Measurements from ENCODE around the gene MCEE. TPM values are rescaled to one million over a fixed set of nuclear protein-coding genes. Genes with fewer than 3 reads are reported as not detected.

The MCEE gene
- total and polyA plus RNA-seq, 2 experiments from 2014 or later: 16.5 to 33.3 TPM

DNA sequence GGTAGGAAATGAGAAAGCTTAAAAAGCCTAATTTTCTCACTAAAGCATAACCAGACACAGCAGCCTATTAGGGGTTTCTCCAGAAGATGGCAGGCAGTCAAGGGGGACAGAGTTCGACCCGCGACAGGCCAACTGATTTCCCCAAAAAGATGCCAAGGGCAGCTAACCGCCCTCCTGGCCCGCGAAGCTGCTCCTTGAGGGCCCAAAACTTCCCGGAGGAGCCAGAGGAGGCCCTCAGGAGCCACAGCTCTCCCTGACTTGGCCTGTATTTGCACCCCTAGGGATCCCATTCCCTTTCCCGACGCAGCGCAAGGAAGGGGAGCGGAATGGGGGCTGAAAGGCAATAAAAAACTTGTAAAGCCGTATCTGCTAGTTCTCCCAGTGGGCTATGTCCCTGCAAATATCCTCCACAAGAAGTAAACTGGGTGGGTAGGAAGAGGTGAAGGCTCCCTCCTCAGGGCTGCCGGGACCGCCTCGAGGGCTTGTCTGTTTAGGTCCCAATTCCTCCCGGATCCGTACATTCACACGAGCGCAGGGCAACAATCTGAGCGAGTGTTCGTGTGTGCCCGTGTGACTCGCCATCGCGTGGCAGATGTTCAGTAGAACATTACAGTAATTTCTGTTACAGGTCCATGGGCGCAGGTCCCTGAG lies 62.3 kb downstream of the MCEE start:
- DNase-seq: peak; percentile 52
- H3F3A ChIP-seq (ENCODE audit: insufficient read depth): peaks cover 10% of the 10 kb centered on the region; the same call in 1 of the 2 replicates
- H3K4me3 ChIP-seq: peak overlapping the region; percentile 86
- H4K20me1 ChIP-seq (ENCODE audit: insufficient read depth): no peaks in the 10 kb centered on the region
- peak overlapping the region; percentile 86 for H2AFZ ChIP-seq
- H3K79me2 ChIP-seq (ENCODE audit: insufficient read depth): peaks cover 37% of the 10 kb centered on the region
- no peak for TF ChIP-seq EZH2 (IDR thresholded peaks at IDR 0.05; ENCODE audit: insufficient read depth, poor library complexity, severe bottlenecking)
- no peak for TF ChIP-seq EZH2phosphoT487 (IDR thresholded peaks at IDR 0.05; ENCODE audit: insufficient read depth, low read depth)
- in situ Hi-C loops (cut with MboI): no loop called here
- H3K27me3 ChIP-seq (replicated peaks; ENCODE audit: insufficient read depth): no peaks in the 10 kb centered on the region
- peak overlapping the region; percentile 88 for H3K9ac ChIP-seq
- H3K4me2 ChIP-seq (ENCODE audit: unreplicated experiment): peak overlapping the region; percentile 86
- H3K27ac ChIP-seq: peak overlapping the region; percentile 94
- no peaks in the 10 kb centered on the region for H3K9me2 ChIP-seq (ENCODE audit: insufficient read depth)
- H3K4me1 ChIP-seq (ENCODE audit: insufficient read depth): peaks cover 25% of the 10 kb centered on the region
- WGBS, 2 experiments (ENCODE audit: low coverage in 1 of 2, low lambda C conversion rate in 2 of 2, missing lambda C conversion rate in 2 of 2): 5% methylated on average over 26 of the region's 26 CpGs
- H3K36me3 ChIP-seq (ENCODE audit: low read depth): 0 out of 2 replicates have a peak, but pooled peaks cover 1% of the 10 kb centered on the region
- no peaks in the 10 kb centered on the region for H3K9me3 ChIP-seq (ENCODE audit: low read depth)

DNA sequence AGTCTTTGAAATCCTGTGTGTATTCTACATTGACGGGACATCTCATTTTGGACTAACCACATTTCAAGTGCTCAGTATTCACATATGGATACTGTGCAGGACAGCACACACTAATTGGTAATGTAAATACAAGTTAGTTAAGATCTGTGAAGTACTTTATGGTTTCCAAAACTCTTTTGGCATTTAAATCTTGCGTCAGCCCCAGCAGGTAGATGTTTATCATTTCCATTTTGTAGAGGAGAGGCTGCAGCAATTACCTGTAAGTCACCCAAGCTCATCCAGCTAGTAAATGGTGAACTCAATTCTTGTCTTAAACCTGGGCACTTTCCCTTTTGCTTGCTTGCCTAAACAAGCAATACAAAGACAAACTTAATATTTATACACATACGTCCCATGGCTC lies 63.2 kb downstream of the MCEE start:
- 91% methylated on average over 3 of the region's 3 CpGs for WGBS, 2 experiments (ENCODE audit: low coverage in 1 of 2, low lambda C conversion rate in 2 of 2, missing lambda C conversion rate in 2 of 2)
- TF ChIP-seq EZH2 (IDR thresholded peaks at IDR 0.05; ENCODE audit: insufficient read depth, poor library complexity, severe bottlenecking) (no peak), EZH2phosphoT487 (IDR thresholded peaks at IDR 0.05; ENCODE audit: insufficient read depth, low read depth) (no peak)
- H3K9me3 ChIP-seq (ENCODE audit: low read depth): no peaks in the 10 kb centered on the region
- H3K27ac ChIP-seq: no peak overlapping the region
- H3K4me3 ChIP-seq: peak overlapping the region; percentile 86; the same call in 1 of the 2 replicates
- H3K9me2 ChIP-seq (ENCODE audit: insufficient read depth): no peaks in the 10 kb centered on the region
- DNase-seq: no peak
- H3K27me3 ChIP-seq (replicated peaks; ENCODE audit: insufficient read depth): no peaks in the 10 kb centered on the region
- peaks cover 29% of the 10 kb centered on the region for H3K79me2 ChIP-seq (ENCODE audit: insufficient read depth)
- 0 out of 2 replicates have a peak overlapping the region, but pooled peaks have one; percentile 86 for H2AFZ ChIP-seq
- H3K4me2 ChIP-seq (ENCODE audit: unreplicated experiment): peak overlapping the region; percentile 86
- in situ Hi-C loops (cut with MboI): no loop called here
- no peaks in the 10 kb centered on the region for H4K20me1 ChIP-seq (ENCODE audit: insufficient read depth)
- peaks cover 25% of the 10 kb centered on the region for H3K4me1 ChIP-seq (ENCODE audit: insufficient read depth)
- H3K9ac ChIP-seq: peak overlapping the region; percentile 88
- H3F3A ChIP-seq (ENCODE audit: insufficient read depth): peaks cover 10% of the 10 kb centered on the region; the same call in 1 of the 2 replicates
- no peaks in the 10 kb centered on the region for H3K36me3 ChIP-seq (ENCODE audit: low read depth)

DNA sequence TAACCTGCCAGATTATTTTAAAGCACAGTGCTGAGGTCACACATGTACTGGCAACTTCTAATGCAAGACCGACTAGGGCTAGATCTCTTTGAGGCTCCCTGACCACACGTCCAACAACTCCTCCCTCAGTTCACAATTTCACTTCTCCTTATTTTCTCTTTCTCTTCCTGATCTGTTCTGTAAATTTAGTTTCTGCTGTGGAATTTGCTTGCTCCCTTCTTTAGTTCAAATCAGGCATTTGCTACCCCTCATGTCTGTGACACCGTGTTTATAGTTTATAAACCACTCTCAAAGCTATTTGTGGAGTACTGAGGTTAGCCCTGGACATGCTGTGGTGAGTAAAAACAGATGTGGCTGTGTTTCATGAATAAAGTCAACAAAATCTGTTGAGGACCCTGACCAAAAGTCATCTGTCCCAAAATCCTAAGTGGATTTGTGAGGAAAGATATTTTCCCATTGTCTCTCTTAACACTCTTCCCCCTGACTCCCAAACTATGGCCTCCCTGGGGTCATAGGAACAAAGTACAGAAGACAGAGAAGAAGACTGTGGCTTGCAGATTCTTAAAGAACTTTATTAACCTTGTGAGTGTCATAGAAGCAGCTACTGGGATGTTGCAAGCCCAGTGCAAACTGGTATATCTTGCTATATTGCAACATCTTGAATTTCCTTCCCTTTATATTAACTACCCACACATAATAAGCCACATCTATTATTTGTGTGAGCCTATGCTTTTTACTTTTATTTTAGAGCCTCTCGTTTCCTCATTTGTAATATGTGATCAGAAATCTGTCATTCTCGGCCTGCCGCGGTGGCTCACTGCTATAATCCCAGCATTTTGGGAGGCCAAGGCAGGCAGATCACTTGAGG lies 65.0 kb downstream of the MCEE start:
- Histone ChIP-seq H3K4me3 (no peak overlapping the region), H3K79me2 (ENCODE audit: insufficient read depth) (peaks cover 10% of the 10 kb centered on the region), H3K36me3 (ENCODE audit: low read depth) (no peaks in the 10 kb centered on the region), H3F3A (ENCODE audit: insufficient read depth) (peaks cover 8% of the 10 kb centered on the region; the same call in 1 of the 2 replicates), H3K27me3 (replicated peaks; ENCODE audit: insufficient read depth) (no peaks in the 10 kb centered on the region), H2AFZ (peak overlapping the region; percentile 5; the same call in 1 of the 2 replicates), H3K9me3 (ENCODE audit: low read depth) (no peaks in the 10 kb centered on the region), H3K9me2 (ENCODE audit: insufficient read depth) (no peaks in the 10 kb centered on the region), H3K9ac (no peak overlapping the region), H3K27ac (no peak overlapping the region), H3K4me2 (ENCODE audit: unreplicated experiment) (no peak overlapping the region), H3K4me1 (ENCODE audit: insufficient read depth) (peaks cover 22% of the 10 kb centered on the region), H4K20me1 (ENCODE audit: insufficient read depth) (no peaks in the 10 kb centered on the region)
- in situ Hi-C loops (cut with MboI): no loop called here
- WGBS, 2 experiments (ENCODE audit: low coverage in 1 of 2, low lambda C conversion rate in 2 of 2, missing lambda C conversion rate in 2 of 2): 56 to 59% methylated on average over 7 of the region's 7 CpGs
- TF ChIP-seq EZH2 (IDR thresholded peaks at IDR 0.05; ENCODE audit: insufficient read depth, poor library complexity, severe bottlenecking): no peak
- TF ChIP-seq EZH2phosphoT487 (IDR thresholded peaks at IDR 0.05; ENCODE audit: insufficient read depth, low read depth): no peak
- DNase-seq: peak; percentile 42

DNA sequence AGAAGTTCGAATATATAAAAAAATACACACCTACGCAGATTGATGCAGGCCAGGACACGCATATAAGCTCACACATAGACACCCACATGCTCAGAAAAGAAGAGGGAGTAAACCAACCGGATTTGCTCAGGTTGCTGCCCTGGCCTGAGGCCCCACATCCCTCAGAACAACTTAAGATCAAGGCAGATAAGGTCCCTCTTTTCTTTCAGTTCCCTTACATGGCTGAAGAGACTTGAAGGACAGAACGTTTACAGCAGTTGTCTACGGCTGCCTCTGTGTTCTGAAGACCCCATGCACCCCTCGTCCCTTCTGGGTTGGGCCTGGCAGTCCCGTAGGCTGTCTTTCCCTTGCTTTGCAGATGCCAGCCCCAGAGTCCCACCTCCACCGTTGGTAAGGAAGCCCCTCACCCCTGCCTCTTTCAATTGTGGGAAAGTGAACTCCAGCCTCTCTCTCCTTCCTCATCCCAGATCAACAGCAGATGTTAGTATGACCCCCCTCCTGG lies 65.9 kb downstream of the MCEE start:
- WGBS, 2 experiments (ENCODE audit: low coverage in 1 of 2, low lambda C conversion rate in 2 of 2, missing lambda C conversion rate in 2 of 2): 53 to 63% methylated on average over 8 to 9 of the region's 9 CpGs
- no peak overlapping the region for H3K9ac ChIP-seq

More for the DNA sequence above, 65.9 kb downstream of the MCEE start:
- Histone ChIP-seq H3K27ac (no peak overlapping the region), H3K79me2 (ENCODE audit: insufficient read depth) (0 out of 2 replicates have a peak, but pooled peaks cover 2% of the 10 kb centered on the region), H3K4me2 (ENCODE audit: unreplicated experiment) (no peak overlapping the region), H3K9me3 (ENCODE audit: low read depth) (no peaks in the 10 kb centered on the region), H3K27me3 (replicated peaks; ENCODE audit: insufficient read depth) (no peaks in the 10 kb centered on the region), H4K20me1 (ENCODE audit: insufficient read depth) (no peaks in the 10 kb centered on the region), H3K36me3 (ENCODE audit: low read depth) (no peaks in the 10 kb centered on the region), H3K4me3 (no peak overlapping the region), H3K4me1 (ENCODE audit: insufficient read depth) (peaks cover 16% of the 10 kb centered on the region; the same call in 1 of the 2 replicates), H3K9me2 (ENCODE audit: insufficient read depth) (no peaks in the 10 kb centered on the region), H2AFZ (no peak overlapping the region), H3F3A (ENCODE audit: insufficient read depth) (0 out of 2 replicates have a peak, but pooled peaks cover under 1% of the 10 kb centered on the region)
- in situ Hi-C loops (cut with MboI): no loop called here
- DNase-seq: no peak
- TF ChIP-seq EZH2 (IDR thresholded peaks at IDR 0.05; ENCODE audit: insufficient read depth, poor library complexity, severe bottlenecking) (no peak), EZH2phosphoT487 (IDR thresholded peaks at IDR 0.05; ENCODE audit: insufficient read depth, low read depth) (no peak)
